GM12878 (cell line): ENCODE results near the gene CYB5D1. TPM values are rescaled to one million over a fixed set of nuclear protein-coding genes. Genes with fewer than 3 reads are reported as not detected.

Experiments
- ATAC-seq: fragments of 200-7000 bp; cut with Tn5 transposase; 3 replicates; pipeline ENCODE4 v1.9.1; 2020; ENCODE audit warnings: mild to moderate bottlenecking, moderate library complexity
- BruUV-seq: library from RNA; stranded (reverse); fragments of 400-500 nt; replicated peaks from 2 replicates; lab custom pipeline; 2021; lab: Mats Ljungman, UMichigan
- CTCF ChIA-PET: fragments of 300-600 bp; sonication (Branson Sonifier 250); formaldehyde crosslinking; extraction: SDS; loops from one replicate; lab custom pipeline; 2021; ENCODE audit warnings: inconsistent platforms; lab: Yijun Ruan, JAX
- POLR2A ChIA-PET: fragments of 350-600 bp; formaldehyde crosslinking; extraction: SDS; loops from one replicate; lab custom pipeline; 2021; ENCODE audit warnings: inconsistent platforms; lab: Charles Lee
- RAD21 ChIA-PET: fragments of 300-600 bp; sonication (Branson Sonifier 250); formaldehyde crosslinking; loops from one replicate; lab custom pipeline; 2023; ENCODE audit warnings: antibody characterized with exemption; ENCODE audit not compliant: unreplicated experiment; lab: Charles Lee
- SMC1A ChIA-PET: fragments of 300-600 bp; sonication (Branson Sonifier 250); formaldehyde crosslinking; loops from one replicate; lab custom pipeline; 2023; ENCODE audit not compliant: unreplicated experiment, uncharacterized antibody; lab: Charles Lee
- DNase-seq: peaks from one replicate; pipeline ENCODE4 v3.0.0-alpha.2; 2011; ENCODE audit warnings: low read depth, low spot score
- FAIRE-seq: peaks from 3 replicates; lab custom pipeline; 2011; peaks lifted over from hg19 to GRCh38; lab: Jason Lieb, UNC
- H2AFZ ChIP-seq: 2 replicates; pipeline ENCODE4 v1.6.0; 2011; ENCODE audit warnings: low read depth, low read length, control low read depth; ENCODE audit not compliant: control insufficient read depth
- H3K27ac ChIP-seq: 2 replicates; pipeline ENCODE4 v1.5.1; 2011; ENCODE audit warnings: control low read depth; ENCODE audit not compliant: control insufficient read depth, insufficient read depth
- H3K27me3 ChIP-seq, 2 experiments: replicated peaks in 1 of 2; 2 replicates each; pipeline versions ENCODE4 v1.6.0 to v1.6.1; 2011; ENCODE audit warnings: low read length in 1 of 2; ENCODE audit not compliant: control insufficient read depth in 2 of 2, insufficient read depth in 2 of 2
- H3K36me3 ChIP-seq, 2 experiments: 2 replicates each; pipeline ENCODE4 v1.5.1; 2011; ENCODE audit warnings: low read length in 1 of 2; ENCODE audit not compliant: control insufficient read depth in 2 of 2, insufficient read depth in 2 of 2
- H3K4me1 ChIP-seq: 2 replicates; pipeline ENCODE4 v1.6.1; 2011; ENCODE audit warnings: mild to moderate bottlenecking, low read length, moderate library complexity, mixed read lengths; ENCODE audit not compliant: control insufficient read depth, insufficient read depth
- H3K4me2 ChIP-seq: 2 replicates; pipeline ENCODE4 v1.6.0; 2011; ENCODE audit warnings: control low read depth; ENCODE audit not compliant: control insufficient read depth, insufficient read depth
- H3K4me3 ChIP-seq: fragments of 200-600 bp; sonication (generic); 2 replicates; pipeline ENCODE4 v1.5.1; 2016
- H3K79me2 ChIP-seq: 2 replicates; pipeline ENCODE4 v1.6.0; 2011; ENCODE audit warnings: low read length; ENCODE audit not compliant: control insufficient read depth, insufficient read depth
- H3K9ac ChIP-seq: 2 replicates; pipeline ENCODE4 v1.8.0; 2011; ENCODE audit warnings: low read length, control low read depth, mixed read lengths; ENCODE audit not compliant: control insufficient read depth, insufficient read depth
- H3K9me3 ChIP-seq: replicated peaks from 3 replicates; pipeline ENCODE4 v1.5.1; 2011; ENCODE audit warnings: mild to moderate bottlenecking, low read length; ENCODE audit not compliant: control insufficient read depth, insufficient read depth
- H4K20me1 ChIP-seq: 2 replicates; pipeline ENCODE4 v1.6.0; 2011; ENCODE audit not compliant: control insufficient read depth, insufficient read depth
- FOS ChIP-seq: IDR thresholded peaks from 3 replicates; pipeline ENCODE4 v1.6.1; 2011; ENCODE audit warnings: borderline replicate concordance; ENCODE audit not compliant: insufficient read length; ENCODE audit errors: extremely low read depth
- POLR2A ChIP-seq: IDR thresholded peaks from 2 replicates; pipeline ENCODE4 v1.6.1; 2011; ENCODE audit warnings: low read depth, mild to moderate bottlenecking, low read length
- WGBS: methylation state at CpG from one replicate; pipeline ENCODE4 v1.1.6; 2016; ENCODE audit warnings: low lambda C conversion rate; ENCODE audit not compliant: insufficient replicate concordance, insufficient coverage; ENCODE audit errors: missing lambda C conversion rate; 5-methylcytosine and 5-hydroxymethylcytosine counted together
- in situ Hi-C: fragments of 300-500 bp; cut with MboI; formaldehyde crosslinking; loops from 9 replicates; pipeline ENCODE4 v1.14.3; 2018; ENCODE audit warnings: mixed read lengths
- intact Hi-C: fragments of 100-400 bp; cut with micrococcal nuclease; formaldehyde crosslinking; loops from one replicate; pipeline ENCODE4 v1.14.2; 2022; ENCODE audit not compliant: unreplicated experiment
- polyA plus RNA-seq, 11 experiments: library from polyadenylated mRNA; depleted of rRNA in 4 of 11; unstranded in 6 of 11; stranded (reverse) in 5 of 11; fragments of >200 nt; fragmentation: Nextera tagmentation in 4 of 11; fragmentation: Illumina TruSeq in 1 of 11; extraction: Ambion mirVana in 4 of 11; extraction: Trizol in 1 of 11; gene quantifications; 1 replicate in 1 of 11; 2 replicates in 10 of 11; pipeline versions ENCODE4 v1.2.1 to v1.2.3, GENCODE V29; 2011 to 2016; ENCODE audit warnings: inconsistent platforms in 2 of 11, missing spikeins in 2 of 11, low read depth in 1 of 11
- total RNA-seq, 4 experiments: library from RNA; depleted of rRNA in 3 of 4; stranded (reverse); fragments of >200 nt in 3 of 4; fragmentation: Illumina TruSeq in 1 of 4; extraction: Trizol in 1 of 4; gene quantifications; 2 replicates each; pipeline versions ENCODE4 v1.2.1 to v1.2.3, GENCODE V29; 2013 to 2021
- TF ChIP-seq, protein P1 (sequence below): fragments of 450-650 bp; IDR thresholded peaks from 2 replicates; pipeline ENCODE4 v1.6.1; 2018; ENCODE audit warnings: mild to moderate bottlenecking, low read depth, moderate library complexity; ENCODE audit not compliant: partially characterized antibody

CYB5D1 gene
- total and polyA plus RNA-seq, 10 of the 15 experiments (the other 5 are each of a cell fraction or from before 2014, with no cell fraction given) = 1.6 to 8.7 (median 6.4) TPM

- H3K27ac ChIP-seq = peak overlapping the region; percentile 91
- 0% methylated on average over 3 of the region's 100 CpGs for WGBS
- H3K9me3 ChIP-seq = no peaks in the 10 kb centered on the region
- H3K27me3 ChIP-seq = no peaks in the 10 kb centered on the region
- peak overlapping the region; percentile 88; the same call in 1 of the 2 replicates for H3K4me3 ChIP-seq
- FAIRE-seq (no peak), ATAC-seq (no peak), DNase-seq (no peak)
- in situ Hi-C loops (no loop called here), intact Hi-C loops (no loop called here)
- no TSS peak for BruUV-seq
- peak overlapping the region; percentile 87; the same call in 1 of the 2 replicates for H3K9ac ChIP-seq
- TF ChIP-seq, protein P1, sequence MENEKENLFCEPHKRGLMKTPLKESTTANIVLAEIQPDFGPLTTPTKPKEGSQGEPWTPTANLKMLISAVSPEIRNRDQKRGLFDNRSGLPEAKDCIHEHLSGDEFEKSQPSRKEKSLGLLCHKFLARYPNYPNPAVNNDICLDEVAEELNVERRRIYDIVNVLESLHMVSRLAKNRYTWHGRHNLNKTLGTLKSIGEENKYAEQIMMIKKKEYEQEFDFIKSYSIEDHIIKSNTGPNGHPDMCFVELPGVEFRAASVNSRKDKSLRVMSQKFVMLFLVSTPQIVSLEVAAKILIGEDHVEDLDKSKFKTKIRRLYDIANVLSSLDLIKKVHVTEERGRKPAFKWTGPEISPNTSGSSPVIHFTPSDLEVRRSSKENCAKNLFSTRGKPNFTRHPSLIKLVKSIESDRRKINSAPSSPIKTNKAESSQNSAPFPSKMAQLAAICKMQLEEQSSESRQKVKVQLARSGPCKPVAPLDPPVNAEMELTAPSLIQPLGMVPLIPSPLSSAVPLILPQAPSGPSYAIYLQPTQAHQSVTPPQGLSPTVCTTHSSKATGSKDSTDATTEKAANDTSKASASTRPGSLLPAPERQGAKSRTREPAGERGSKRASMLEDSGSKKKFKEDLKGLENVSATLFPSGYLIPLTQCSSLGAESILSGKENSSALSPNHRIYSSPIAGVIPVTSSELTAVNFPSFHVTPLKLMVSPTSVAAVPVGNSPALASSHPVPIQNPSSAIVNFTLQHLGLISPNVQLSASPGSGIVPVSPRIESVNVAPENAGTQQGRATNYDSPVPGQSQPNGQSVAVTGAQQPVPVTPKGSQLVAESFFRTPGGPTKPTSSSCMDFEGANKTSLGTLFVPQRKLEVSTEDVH = no peak
- TF ChIP-seq FOS (no peak), POLR2A (peak; percentile 35; the same call in 1 of the 2 replicates)
- POLR2A ChIA-PET = interaction anchor here (0.6 to 1.0 kb wide), 3 partner anchors 28 to 198 kb away, joined by 3 to 5 read pairs (median 3); partner anchors contain the start of gene NAA38
- CTCF ChIA-PET = interaction anchor here (1.5 kb wide), 1 partner anchor 50 kb away, joined by 4 read pairs; no protein-coding TSS in a partner anchor
- H3K79me2 ChIP-seq = peaks cover 45% of the 10 kb centered on the region
- H3K4me1 ChIP-seq = peaks cover 18% of the 10 kb centered on the region
- SMC1A ChIA-PET = no interaction called here
- RAD21 ChIA-PET = interaction anchor here (0.5 to 1.5 kb wide), 2 partner anchors 23 to 74 kb away, joined by 3 read pairs; no protein-coding TSS in a partner anchor
- H3K36me3 ChIP-seq = peaks cover 0 to under 1% of the 10 kb centered on the region in 2 experiments; a peak in 2 of 4 replicates
- no peak overlapping the region for H3K4me2 ChIP-seq
- H4K20me1 ChIP-seq = no peaks in the 10 kb centered on the region
- H2AFZ ChIP-seq = no peak overlapping the region; the same call in 1 of the 2 replicates
Measured at GRCh38 chr17:7884581-7885366, 27.0 kb downstream of the CYB5D1 start.
